AG08395 (cell line): ENCODE results near the gene SLAIN2.

Experiments used
- DNase-seq: peaks from one replicate; pipeline ENCODE4 v3.0.0; 2012; ENCODE audit warnings: mixed read lengths, low spot score

The SLAIN2 gene

GRCh38 chr4:48334900-48335384 is 6.4 kb upstream of the SLAIN2 start:
- no peak for DNase-seq

- DNase-seq, result no peak
These were observed 5.0 kb upstream of the SLAIN2 start for GRCh38 chr4:48336146-48336870.

- no peak for DNase-seq
These were observed 3.6 kb upstream of the SLAIN2 start for GRCh38 chr4:48337731-48338130.

- no peak for DNase-seq
These were observed 1.7 kb upstream of the SLAIN2 start for GRCh38 chr4:48339642-48340041.

- DNase-seq, result peak; percentile 50
These were observed 909 bp upstream of the SLAIN2 start for GRCh38 chr4:48340276-48340964.

- peak; percentile 31 for DNase-seq
These were observed 662 bp downstream of the SLAIN2 start for GRCh38 chr4:48341776-48342605.

GRCh38 chr4:48342606-48342880 is 1.2 kb downstream of the SLAIN2 start:
- DNase-seq, result no peak

- DNase-seq, result no peak
These were observed 1.7 kb downstream of the SLAIN2 start for GRCh38 chr4:48343035-48343434.

- DNase-seq, result no peak
These were observed 2.2 kb downstream of the SLAIN2 start for GRCh38 chr4:48343551-48343950.

- DNase-seq, result no peak
These were observed 4.2 kb downstream of the SLAIN2 start for GRCh38 chr4:48345542-48345941.

- no peak for DNase-seq
These were observed 5.3 kb downstream of the SLAIN2 start for GRCh38 chr4:48346594-48346993.

- no peak for DNase-seq
These were observed 6.1 kb downstream of the SLAIN2 start for GRCh38 chr4:48347282-48347921.

- no peak for DNase-seq
These were observed 9.5 kb downstream of the SLAIN2 start for GRCh38 chr4:48350871-48351270.

GRCh38 chr4:48352793-48353192 is 11.5 kb downstream of the SLAIN2 start:
- no peak for DNase-seq

GRCh38 chr4:48356355-48356754 is 15.0 kb downstream of the SLAIN2 start:
- no peak for DNase-seq

- peak; percentile 65 for DNase-seq
These were observed 19.1 kb downstream of the SLAIN2 start for GRCh38 chr4:48360285-48361011.

- no peak for DNase-seq
These were observed 19.7 kb downstream of the SLAIN2 start for GRCh38 chr4:48361012-48361400.

GRCh38 chr4:48366611-48367010 is 25.3 kb downstream of the SLAIN2 start:
- DNase-seq, result no peak

- DNase-seq, result no peak
These were observed 25.7 kb downstream of the SLAIN2 start for GRCh38 chr4:48367016-48367415.

- DNase-seq, result no peak
These were observed 27.1 kb downstream of the SLAIN2 start for GRCh38 chr4:48368389-48368788.

GRCh38 chr4:48369248-48369647 is 27.9 kb downstream of the SLAIN2 start:
- DNase-seq, result no peak

- no peak for DNase-seq
These were observed 28.4 kb downstream of the SLAIN2 start for GRCh38 chr4:48369771-48370170.
